GM19452 (cell line): ENCODE measurements around the gene MAGEA12.
"Not testable (repeated sequence)": the region's sequence is repeated elsewhere in the genome, so short reads cannot be mapped to it uniquely, and the experiment has no call there.

Experiments
- ATAC-seq: cut with Tn5 transposase; IDR thresholded peaks from one replicate; pipeline ENCODE4 v1.9.1; 2021; ENCODE audit not compliant: unreplicated experiment

MAGEA12 gene

DNA sequence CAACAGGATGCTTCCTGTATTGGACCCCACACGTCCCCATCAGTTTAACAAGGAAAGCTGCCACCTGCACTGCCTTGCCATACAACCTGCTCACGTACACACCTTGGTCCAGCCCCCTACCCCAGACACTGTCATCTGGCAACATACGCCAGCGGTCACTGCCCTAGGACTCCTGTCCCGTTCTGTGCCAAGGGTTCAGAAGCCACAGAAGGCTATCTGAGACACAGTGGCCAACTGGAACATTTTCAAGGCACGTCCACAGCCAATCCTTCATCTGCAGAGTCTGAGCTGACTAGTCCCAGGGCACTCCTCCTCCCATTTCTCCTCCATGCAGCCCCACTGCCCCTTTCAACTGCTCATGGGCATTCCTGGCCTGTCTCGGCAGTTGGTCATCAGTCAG lies 28.0 kb downstream of the MAGEA12 start:
- not testable (repeated sequence) for ATAC-seq

DNA sequence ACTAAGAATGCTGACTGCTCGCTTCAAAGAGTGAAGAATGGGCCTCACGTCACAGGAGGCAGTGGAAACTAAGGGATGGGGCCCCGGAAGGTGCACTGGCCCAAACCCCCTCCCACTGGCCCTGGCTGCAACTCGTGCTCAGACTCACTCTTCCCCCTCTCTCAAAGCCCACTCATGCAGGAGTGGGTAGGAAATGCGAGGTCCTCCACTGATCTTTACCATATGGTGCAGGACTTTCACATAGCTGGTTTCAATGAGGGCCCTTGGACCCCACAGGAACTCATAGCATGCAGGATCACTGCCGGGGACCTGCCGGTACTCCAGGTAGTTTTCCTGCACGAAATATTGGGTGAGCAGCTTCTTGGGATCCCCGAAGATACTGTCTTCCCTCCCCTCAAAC lies 33.0 kb downstream of the MAGEA12 start:
- ATAC-seq: not testable (repeated sequence)

DNA sequence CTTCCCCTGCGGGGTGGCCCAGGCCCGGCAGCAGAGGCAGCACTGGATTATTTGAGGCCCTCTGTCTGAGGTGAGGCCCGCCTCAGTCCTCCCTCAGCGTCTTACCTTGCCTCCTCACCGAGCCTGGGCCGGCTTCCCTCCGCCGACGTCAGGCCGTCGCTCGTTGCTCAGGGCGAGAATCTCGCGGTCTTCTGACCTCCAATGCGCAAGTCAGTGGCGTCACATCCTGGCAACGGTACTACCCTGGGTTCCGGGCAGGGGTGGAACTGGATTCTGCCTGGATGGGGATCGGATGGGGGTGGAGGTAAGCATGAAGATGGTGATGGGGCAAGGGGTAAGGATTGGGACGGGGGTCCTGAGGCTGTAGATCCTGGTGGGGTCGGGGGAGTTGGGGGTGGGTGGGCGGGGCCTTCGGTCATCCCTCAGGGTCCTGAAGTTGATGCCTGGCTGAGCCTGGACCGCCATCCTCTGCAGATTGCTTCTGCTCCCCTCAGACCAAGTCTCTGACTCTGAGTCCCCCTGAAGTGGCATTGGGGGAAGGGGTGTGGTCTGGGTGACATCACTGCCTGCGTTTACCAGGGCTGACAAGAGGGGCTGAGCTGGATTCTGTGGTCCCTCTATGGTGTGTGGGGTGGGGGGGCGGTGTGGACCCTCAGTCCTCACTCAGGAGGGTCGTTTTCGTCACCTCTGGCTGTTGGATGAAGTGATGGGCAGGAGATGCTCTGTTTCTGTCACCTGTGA lies 36.2 kb downstream of the MAGEA12 start, which contains the start of gene MAGEA6:
Gene MAGEA6 (minus strand): TSS at position 141 of the 741 bp plus-strand sequence. CDS start 2,039 bp downstream, outside the sequence.
- not testable (repeated sequence) for ATAC-seq

DNA sequence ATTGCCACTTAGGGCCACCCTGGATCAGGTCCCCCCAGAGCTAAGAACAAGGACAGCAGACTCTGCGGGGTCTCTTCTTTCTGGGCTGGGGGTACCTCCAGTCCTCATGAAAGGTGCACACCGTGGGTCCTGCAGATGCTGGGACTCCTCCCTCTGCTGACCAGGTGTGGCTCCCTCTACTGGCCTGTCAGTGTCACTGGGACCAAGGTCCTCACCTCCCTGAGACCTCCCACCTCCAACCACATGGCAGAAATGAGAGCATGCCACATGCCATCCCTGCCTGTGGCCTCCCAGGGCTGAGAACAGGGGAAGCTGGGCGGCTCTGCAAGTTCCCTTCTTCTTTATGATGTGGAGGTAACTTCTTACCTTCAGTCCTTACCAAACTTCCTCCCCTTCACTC lies 53.5 kb downstream of the MAGEA12 start:
- not testable (repeated sequence) for ATAC-seq
